GM19025 (cell line): ENCODE results near the gene TCF7L1.
"Not testable (repeated sequence)": the region's sequence is repeated elsewhere in the genome, so short reads cannot be mapped to it uniquely, and the experiment has no call there.

Experiments used
- ATAC-seq: cut with Tn5 transposase; IDR thresholded peaks from one replicate; pipeline ENCODE4 v1.9.1; 2021; ENCODE audit warnings: mild to moderate bottlenecking, low read depth, moderate library complexity; ENCODE audit not compliant: unreplicated experiment

Gene TCF7L1

GRCh38 chr2:85131116-85131515, 2.1 kb upstream of the TCF7L1 start:
- no peak for ATAC-seq

- no peak for ATAC-seq
Measured at GRCh38 chr2:85132397-85132796, 795 bp upstream of the TCF7L1 start.

- no peak for ATAC-seq
Measured at GRCh38 chr2:85133751-85134254, 611 bp downstream of the TCF7L1 start.

GRCh38 chr2:85134255-85134895, 1.2 kb downstream of the TCF7L1 start:
- no peak for ATAC-seq

- ATAC-seq, result no peak
Measured at GRCh38 chr2:85134896-85135659, 1.9 kb downstream of the TCF7L1 start.

GRCh38 chr2:85135660-85135914, 2.4 kb downstream of the TCF7L1 start:
- ATAC-seq, result no peak

- no peak for ATAC-seq
Measured at GRCh38 chr2:85137156-85137555, 4.0 kb downstream of the TCF7L1 start.

GRCh38 chr2:85143463-85144082, 10.4 kb downstream of the TCF7L1 start:
- ATAC-seq, result no peak

GRCh38 chr2:85145116-85145820, 12.1 kb downstream of the TCF7L1 start:
- no peak for ATAC-seq

GRCh38 chr2:85148190-85148589, 15.0 kb downstream of the TCF7L1 start:
- ATAC-seq, result no peak

- ATAC-seq, result no peak
Measured at GRCh38 chr2:85151026-85151425, 17.8 kb downstream of the TCF7L1 start.

- ATAC-seq, result no peak
Measured at GRCh38 chr2:85152895-85153294, 19.7 kb downstream of the TCF7L1 start.

- ATAC-seq, result no peak
Measured at GRCh38 chr2:85154048-85154753, 21.0 kb downstream of the TCF7L1 start.

- ATAC-seq, result not testable (repeated sequence)
Measured at GRCh38 chr2:85155082-85155481, 21.9 kb downstream of the TCF7L1 start.

GRCh38 chr2:85156153-85156552, 23.0 kb downstream of the TCF7L1 start:
- no peak for ATAC-seq

GRCh38 chr2:85156619-85157018, 23.4 kb downstream of the TCF7L1 start:
- no peak for ATAC-seq

- ATAC-seq, result no peak
Measured at GRCh38 chr2:85157345-85157744, 24.2 kb downstream of the TCF7L1 start.

GRCh38 chr2:85158559-85159273, 25.5 kb downstream of the TCF7L1 start:
- no peak for ATAC-seq

- ATAC-seq, result no peak
Measured at GRCh38 chr2:85159589-85159988, 26.4 kb downstream of the TCF7L1 start.
